NCI-H1417 treated with DMSO at 0.1 percent for 48 hours (cell line): ENCODE results near the gene PEX14.
"Not testable (repeated sequence)": the region's sequence is repeated elsewhere in the genome, so short reads cannot be mapped to it uniquely, and the experiment has no call there.

Experiments used
- DNase-seq: peaks from one replicate; lab custom pipeline; 2025; lab: John Stamatoyannopoulos, UW

The PEX14 gene

DNA sequence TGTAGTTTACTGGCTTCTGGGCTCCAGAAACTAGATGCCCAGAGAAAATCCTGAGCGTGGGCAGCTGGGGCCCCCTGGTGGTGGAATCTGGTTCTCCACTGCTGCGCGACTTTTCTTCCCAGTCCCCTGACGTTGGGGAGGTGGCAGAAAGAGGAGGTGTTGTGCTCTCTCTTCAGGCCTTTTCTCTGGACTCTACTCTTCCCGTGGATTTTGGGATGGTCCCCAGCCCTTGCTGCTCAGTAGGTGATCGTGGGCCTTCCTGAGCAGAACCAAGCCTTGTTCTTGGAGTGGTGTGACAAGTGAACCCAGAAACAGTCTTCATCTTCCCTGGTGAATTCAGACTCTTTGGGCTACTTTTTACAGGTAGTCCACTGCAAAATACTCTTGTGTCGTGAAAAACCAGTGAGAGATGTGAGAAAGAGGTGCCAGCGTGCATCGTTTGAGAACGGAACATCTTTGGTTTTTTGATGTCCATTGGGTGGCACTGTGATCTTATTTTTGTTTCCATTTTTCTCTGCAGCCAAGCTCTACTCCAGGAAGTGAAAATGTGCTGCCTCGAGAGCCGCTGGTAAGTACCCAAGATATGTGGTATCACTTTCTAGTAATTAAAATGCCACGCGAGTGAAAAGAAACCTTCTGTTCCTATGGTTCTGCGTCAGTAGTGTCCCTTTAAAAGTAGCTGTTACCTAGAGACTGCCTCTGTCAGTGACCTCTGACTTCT, 20.2 kb downstream of the PEX14 start:
- DNase-seq: peak; percentile 22

DNA sequence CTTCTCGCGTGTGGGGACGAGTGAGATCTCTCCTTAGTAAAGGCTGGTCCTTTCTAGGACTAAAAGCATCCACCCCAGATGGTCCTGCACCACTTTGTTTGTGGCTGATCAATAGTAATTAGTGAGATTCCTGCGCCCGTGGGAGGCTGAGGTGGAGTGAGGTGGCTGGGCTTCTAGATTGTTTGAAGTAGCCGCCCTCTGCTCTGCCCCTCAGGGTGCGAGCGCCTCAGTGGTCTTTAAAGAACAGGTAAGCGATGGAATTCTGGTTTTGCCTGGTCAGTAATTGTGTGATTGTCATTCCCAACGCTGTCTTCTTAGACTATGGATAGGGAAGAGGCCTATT, 20.7 kb downstream of the PEX14 start:
- DNase-seq: no peak

DNA sequence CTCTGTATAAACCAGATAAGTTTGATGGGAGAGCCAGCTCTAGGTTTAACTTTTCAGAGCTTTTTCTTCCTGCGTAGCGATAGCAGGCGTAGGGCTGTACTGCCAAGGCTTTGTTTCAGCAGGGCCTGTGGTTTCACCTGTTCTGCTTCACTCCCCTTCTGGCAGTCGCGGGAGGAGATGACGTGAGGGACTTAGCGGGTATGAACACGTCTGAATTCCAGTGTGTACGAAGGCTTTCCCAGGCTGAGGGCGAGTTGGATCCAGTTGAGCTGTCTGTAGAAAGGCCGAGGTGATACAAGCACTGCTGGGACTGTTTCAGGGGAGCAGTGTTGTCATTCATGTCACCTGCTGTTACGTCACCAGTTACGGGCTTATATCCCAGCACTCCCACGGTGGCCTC, 21.2 kb downstream of the PEX14 start:
- no peak for DNase-seq

DNA sequence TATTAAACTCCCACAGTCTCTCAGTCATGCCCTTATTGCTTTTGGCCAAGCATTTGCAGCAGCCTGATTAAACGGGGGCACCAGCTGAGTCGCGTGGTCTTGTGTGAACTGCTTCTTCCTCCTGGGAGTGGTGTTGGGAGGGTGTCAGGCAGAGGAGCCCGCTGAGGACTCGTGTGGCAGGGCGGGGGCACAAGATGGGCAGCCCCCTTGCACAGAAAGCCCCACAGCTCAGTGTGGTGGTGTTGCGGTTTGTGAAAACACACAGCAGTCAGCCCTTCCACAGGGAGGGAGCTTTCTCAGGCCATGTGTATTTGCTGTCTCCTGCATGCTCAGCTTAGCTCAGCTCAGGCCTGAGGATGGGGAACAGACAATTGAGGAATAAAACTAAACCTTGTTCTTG, 22.4 kb downstream of the PEX14 start:
- no peak for DNase-seq

DNA sequence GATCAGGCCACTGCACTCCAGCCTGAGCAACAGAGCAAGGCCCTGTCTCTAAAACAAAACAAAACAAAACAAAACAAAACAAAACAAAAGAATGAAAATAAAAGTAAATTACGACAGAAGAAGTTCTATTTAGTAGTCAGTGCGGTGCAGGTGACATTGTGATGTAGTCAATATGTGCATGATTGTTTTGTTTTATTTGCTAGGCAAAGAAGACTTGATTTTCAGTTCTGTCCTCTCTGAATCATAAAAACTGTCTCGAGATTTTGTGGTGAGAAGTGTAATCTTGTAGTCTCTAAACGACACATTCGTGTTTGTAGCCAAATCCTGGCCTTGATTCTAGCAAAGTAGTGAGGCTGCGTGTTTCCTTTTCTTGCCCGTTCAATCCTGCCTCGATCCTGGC, 23.5 kb downstream of the PEX14 start:
- no peak for DNase-seq

DNA sequence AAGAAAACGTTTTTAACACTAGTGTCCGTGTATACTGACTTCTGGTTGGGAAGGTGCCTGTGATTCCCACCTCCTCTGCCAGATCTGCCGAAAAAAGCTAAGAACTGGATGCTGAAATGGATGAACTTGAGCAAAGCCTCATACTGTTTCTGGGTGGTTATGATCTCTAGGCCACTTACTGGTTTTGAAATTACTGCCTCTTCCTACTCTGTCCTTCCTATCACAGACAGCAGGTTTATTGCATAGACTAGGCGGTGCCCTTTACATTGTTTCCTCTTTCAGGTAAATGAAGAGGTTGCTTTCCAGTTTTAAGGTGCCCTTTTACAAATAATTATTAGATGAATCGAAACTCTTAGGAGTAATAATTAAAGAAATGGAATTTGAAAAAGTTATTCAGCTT, 27.5 kb downstream of the PEX14 start:
- no peak for DNase-seq

DNA sequence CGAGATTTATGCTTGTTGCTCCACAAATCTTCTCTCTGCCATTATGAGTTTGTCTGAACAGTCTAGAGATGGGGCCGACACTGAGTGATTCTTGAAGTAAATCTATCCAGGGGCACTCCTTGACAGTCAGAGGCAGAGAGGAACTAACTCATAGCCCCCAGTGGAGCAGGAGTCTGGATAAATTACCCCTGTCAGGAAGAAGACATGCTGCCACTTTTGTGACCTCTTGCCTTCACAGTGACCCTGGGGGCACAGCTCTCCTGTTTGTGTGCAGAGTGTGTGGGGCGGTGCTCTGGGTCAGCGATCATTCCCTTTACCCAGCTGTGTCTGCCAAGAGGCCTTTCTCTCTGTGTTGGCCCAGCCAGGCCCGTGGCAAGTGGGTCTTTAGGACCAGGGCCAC, 29.5 kb downstream of the PEX14 start:
- DNase-seq: no peak

DNA sequence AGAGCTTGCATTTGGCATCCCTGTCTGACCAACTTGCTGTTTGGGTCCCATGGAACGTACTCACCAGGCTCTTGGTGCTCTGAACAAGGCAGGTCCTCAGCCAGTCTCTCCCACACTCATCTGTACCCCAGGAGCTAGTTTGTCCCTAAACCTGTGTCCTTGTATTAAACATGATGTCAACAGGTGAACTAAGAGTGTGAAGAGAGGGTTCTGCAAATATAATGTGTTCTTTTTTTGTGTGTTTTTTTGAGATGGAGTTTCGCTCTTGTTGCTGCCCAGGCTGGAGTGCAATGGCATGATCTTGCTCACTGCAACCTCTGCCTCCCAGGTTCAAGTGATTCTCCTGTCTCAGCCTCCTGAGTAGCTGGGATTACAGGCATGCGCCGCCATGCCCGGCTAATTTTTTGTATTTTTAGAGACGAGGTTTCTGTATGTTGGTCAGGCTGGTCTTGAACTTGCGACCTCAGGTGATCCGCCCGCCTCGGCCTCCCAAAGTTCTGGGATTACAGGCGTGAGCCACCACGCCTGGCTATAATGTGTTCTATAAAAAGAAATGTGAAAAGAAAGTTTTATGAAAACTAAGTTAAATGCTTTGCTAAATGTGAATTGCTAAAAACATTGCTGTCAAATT, 31.4 kb downstream of the PEX14 start:
- not testable (repeated sequence) for DNase-seq

DNA sequence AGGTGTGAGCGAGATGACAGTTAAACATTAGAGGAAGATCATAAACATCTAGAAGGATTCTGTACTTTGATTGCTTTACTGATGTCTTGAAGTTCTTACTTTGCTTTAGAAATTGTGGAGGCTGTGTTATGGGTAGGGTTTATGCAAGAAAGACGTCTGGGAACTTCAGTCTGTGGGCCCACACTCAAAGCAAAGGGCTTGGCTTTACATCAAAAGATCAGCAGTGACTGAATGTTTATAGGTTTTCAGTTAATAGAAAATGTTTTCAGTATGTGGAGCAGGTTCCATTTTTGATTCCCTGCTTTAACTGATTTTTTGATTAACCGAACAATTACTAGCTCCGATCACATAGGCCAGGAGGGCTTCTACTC, 31.9 kb downstream of the PEX14 start:
- no peak for DNase-seq

DNA sequence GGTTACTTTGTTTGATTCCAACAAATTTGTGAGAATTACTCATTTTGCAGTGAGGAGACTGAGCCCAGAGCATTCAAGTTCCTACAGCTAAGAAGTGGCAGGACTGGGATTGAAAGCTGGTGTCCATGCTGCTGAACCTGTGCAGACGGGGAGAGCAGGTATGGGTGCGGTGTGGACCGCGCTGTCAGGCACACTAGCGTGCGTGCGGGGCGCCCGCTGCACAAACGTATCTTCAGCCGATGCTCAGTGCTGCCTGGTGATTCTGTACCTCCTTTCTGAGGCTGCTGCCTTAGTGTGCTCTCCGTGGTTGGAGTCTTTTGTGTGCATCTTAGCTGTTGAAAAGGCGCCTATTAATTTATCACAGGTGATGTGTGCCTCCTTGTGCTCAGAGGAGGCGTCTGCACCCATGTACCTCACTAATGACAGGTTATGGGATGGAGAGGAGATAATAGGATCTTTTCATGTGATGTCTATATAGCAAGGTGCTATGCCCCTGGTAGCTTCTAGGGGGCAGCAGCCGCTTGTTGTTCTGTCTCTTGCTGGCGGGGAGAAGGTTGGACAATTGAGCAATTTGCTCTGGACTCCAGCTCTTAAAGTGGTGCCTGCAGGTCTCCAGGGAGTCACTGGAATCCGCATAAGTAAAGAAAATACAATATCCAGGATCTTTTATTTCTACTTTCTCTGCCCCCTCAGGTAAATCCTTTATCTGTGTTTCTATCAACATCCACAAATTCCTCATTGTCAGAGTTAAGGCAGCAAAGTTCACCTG, 32.5 kb downstream of the PEX14 start:
- peak; percentile 95 for DNase-seq

DNA sequence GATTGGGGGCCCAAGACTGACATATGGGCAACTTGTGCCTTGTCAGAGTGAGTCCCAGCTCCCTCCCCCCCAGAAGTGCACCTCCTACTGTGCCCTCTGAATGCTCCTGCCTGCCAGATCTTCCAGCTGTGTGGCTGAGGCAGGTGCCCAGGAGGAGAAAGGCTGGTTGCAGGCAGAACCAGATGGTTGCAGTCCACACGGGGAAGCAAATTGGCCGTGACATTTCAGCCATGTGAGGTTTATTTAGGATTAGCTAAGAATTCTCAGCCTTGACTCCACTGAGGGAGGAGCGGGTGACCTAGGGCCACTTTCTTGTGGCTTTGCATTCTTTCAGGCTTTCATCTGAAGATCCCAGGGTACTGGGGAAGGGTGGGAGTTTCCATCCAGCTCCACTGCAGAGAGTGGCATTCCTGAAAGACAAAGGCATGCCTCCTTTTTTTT, 33.8 kb downstream of the PEX14 start:
- no peak for DNase-seq

DNA sequence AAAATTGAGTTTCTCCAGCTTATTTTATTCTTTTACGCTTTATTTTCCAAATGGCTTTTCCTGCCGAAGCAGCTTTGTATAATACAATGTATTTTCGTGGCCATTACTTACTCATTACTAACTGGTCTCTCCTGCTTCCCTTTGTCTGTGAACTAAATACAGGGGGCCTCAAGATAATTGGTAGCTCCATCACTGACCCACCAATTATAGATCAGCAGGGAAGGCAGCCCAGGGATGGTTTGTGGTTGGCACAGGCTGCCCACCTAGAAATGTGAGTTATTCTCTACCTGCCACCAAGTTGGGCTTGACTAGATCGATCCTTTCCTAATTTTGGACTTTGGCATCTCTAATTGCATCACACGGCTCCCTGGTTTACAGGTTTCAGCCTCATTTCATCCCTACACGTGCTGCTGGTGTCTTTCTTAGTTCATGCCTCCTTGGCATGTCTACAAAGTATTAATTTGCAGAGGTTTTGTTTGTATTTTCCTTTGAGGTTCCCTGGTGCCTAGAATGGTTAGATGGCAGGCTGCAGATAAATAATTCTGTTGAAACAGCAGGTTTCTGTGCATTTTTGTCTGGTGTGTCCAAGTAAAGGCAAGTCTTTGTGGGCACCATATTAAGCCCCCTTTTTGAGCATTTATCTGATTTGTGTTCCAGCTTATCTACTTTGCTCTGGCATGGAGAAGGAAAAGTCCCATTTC, 35.2 kb downstream of the PEX14 start:
- peak; percentile 49 for DNase-seq

DNA sequence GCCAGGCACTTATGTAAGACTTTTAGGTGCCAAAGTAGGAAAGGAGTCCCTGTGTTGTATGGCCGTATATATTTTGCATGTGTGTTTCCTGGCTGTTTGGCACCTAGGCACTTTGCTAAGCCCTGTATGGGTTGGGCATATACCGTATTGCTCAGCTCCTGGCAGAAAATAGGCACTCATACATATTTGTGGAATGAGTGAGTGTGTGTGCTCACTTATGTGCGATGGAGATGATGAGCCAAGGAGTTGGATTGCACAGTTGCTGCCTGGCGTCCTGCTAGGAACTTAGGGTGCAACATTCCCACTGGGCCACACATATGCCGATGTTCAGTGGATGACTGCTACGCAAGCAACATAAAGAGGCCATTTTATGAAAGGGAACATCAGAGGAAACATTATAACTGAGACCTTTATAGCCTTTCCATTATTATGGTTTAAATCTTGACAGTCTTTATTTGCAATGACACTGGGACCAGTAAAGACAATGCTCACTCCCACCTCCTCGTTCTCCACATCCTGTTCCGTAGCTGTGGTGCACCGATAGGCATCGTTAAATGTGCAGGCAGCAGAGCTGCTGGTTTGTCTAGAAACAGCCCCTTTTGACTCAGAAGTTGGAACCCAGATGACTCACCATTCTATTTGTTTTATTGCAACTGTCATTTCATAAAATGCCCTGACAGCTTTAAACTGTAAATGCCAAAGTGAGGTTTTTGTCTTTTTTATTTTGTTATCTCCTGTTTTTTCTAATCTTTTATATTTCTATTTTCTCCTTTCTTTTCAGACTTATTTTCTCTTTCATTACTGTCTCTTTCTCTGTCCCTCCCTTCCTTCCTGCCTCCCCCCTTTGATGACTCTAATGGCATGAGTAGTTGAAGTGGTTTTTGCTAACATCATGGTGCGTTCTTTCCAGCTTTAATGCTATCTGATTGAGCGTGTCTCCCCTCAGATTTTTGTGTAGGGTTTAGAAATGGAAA, 36.1 kb downstream of the PEX14 start:
- no peak for DNase-seq

DNA sequence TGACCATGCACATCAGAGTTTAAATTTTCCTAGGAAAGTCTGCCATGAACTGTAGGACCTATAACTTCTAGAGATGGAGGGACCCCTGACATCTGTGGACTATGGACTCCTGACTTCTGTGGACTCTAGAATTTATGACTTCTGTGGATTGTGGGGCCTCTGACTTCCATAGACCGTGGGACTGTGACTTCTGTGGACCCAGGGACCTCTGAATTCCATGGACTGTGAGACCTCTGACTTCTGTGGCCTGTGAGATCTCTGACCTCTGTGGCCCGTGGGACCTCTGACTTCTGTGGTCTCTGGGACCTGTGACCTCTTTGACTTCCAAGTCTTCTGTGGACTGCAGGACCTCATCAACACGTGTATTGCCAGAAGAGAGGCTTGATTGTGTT, 36.7 kb downstream of the PEX14 start:
- no peak for DNase-seq

DNA sequence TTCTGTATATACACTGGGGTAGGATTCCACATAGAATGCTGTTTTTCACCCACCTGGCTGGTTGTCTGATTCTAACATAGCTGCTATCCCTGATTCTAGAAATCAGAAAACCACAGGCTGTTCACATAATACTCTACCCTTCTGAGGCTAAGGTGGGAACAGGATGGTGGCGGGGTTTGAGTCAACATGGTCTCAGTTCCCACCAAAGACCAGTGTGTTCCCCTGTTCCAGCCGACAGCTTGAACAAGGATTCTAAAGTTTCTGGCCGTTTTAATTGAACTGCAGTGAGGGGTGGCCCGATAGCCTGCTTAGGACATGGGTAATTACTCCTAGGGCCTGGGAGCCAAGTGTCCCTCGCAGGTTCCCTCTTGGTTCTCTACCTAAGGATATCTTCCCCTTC, 38.4 kb downstream of the PEX14 start:
- no peak for DNase-seq

DNA sequence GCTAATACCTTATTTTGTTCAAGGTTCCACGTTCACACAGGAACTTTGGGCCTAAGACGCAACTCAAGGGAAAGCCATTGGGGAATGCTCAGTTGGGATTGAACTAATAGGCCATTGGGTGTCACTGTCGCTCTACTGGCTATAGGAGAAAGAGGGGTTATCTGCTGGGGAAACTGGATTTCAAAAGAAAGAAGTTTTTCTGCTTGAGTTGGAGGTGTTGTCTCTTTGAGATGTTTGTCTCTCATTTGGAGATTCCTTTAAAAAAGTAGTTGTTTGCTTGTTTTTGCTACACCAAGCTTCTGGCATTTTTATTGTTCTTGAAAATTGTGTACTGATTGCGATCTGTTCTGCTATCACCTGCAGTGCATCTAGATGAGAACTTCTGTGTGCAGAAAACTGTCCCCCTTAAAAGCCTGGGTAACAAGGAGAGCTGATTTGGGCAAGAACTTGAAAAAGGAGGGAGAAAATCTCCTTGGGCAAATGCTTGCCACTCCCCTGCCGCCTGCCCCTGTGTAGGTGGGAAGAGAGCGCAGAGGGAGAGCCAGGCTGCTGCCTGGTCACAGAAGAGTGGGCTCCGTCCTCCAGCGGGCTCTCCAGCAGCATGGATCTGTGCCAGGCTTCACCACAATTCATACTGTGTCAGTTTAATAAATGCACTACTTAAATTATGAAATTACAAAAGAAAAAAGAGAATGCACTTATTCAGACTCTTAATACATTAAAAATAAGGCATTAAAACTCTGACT, 39.9 kb downstream of the PEX14 start:
- DNase-seq: peak; percentile 32

DNA sequence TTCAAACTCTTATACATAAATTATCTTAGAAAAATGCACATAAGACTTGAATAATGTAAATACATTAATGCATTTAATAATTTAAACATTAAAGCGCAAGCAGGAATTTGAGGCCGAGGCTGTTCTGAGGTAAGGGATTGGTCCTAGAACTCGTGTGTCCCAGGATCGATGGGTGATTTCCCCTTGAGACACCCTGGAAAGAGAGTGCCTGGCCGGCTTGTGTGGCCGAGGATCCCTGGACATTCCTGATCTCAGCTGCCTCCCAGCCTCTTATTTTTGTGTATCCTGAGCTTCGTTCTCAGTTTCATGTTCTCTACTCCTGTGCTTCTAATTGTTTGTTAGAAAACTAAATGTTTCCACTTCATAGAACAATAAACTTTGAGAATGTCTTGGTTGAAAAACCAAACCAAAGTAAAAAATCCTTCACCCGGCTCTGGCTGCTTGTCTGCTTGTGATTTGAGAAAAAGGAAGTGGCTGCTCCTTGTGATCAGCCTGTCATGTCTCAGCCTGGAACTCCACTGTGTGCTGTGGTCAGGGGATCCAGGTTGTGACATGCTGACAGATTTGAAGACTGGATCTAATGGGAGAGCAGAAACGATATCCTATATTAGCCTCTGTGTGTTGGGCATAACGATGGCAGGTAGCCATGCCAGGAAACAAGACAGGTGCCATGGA, 40.7 kb downstream of the PEX14 start:
- DNase-seq: no peak

DNA sequence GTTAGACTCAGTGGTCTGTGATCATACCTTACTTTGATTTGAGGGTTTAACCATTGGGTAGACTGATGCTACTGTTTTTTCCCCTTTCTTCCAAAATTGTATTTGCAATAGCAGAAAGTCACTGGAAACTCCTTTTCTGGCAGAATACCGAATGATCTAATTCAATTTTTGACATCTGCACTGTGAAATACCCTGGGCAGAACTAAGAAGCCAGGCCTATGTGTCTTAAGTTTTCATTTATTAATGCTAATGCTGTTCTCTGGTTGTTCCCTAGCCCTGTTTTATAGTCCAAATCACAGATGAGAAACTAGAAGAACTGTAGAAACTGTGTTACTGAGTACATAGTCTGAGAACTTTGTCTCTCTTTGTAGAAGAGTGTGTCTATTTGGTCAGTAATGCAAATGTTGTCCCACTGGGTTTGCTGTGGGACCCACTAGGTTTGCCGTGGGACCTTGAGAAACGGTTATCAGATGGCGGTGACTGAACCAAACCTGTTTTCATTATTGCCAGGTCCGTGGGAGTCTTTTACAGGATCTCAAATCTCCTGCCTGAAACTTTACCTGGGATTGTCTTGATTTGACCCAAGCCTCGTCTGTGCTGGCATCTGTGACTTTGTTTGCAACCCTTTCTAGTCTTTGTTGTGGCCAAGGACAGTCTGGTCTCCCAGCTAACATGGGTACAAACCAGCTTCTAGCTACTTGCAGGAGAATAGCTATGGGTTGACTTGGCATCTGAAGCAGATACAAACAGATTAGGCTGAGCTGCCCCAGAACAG, 41.4 kb downstream of the PEX14 start:
- no peak for DNase-seq

DNA sequence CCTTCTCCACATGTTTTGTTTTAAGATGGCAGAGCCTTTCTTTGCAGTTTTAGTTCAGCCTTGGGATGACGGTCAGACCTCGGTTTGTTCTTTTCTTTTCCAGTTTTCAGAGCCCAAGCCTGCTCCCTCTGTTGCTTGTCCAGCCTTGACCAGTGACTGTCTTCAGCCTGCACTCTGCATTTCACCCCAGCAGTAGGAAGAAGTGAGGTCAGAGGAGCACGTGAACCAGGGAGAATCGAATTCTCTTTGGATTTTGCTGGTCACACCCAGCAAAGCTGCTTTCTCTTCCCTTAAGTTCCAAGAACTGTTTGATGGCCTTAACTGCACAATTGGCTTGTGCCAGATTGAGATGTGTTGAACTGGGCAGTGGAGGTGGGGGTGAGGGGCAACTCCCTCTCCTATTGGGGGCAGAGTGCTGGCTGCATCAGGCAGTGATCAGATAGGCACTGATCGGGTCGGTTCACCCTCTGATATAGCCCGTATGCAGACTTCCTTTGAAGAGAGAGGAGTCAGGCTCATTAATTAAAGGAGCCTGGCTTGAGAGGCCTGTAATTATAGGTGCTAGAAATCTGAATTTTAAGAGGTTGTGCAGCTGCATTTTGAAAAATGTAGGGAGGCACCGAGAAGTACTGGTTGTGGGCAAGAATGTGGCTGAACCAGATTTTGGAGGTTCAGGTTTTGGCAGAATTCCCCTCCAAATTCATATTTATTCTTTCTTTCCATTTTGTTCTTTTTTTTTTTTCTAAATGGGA, 42.4 kb downstream of the PEX14 start:
- DNase-seq: no peak
